GM19463 (cell line): ENCODE data around the gene SDC1.
A peak's percentile ranks its signal among the peaks of the same experiment; 100 is the strongest.

Experiments
- ATAC-seq: cut with Tn5 transposase; IDR thresholded peaks from one replicate; pipeline ENCODE4 v1.9.1; 2021; ENCODE audit warnings: mild to moderate bottlenecking, moderate library complexity; ENCODE audit not compliant: unreplicated experiment

The SDC1 gene

GRCh38 chr2:20215183-20216040 is 9.5 kb downstream of the SDC1 start:
- ATAC-seq: no peak

DNA sequence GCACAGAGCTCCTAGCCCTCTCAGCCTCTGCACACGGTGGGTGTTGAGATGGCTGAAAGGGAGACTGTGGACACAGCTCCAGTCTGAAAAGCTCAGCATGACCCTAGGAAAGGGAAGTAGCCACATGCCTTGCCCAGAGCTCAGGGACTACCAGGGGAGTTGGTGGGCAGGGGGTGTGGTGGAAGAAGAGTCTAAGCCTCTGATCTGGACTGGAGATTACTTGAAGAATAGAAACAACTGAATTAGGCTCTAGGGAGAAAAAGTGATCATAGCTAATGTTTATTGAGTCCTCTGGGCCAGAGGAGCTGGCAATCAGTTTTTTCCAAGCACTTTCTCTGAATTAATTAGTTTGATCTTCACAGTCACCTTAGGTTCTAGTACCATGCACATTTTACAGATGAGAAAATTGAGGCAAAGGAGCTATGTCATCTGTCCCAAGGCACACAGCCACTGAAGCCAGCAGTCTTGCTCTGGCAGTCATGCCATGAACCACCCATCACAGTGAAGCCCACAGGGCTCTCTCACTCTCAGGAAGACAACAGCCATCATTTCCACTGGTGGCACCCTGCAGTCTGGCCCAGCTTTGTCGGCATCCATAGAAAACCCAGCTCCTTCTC is 10.3 kb downstream of the SDC1 start:
- no peak for ATAC-seq

DNA sequence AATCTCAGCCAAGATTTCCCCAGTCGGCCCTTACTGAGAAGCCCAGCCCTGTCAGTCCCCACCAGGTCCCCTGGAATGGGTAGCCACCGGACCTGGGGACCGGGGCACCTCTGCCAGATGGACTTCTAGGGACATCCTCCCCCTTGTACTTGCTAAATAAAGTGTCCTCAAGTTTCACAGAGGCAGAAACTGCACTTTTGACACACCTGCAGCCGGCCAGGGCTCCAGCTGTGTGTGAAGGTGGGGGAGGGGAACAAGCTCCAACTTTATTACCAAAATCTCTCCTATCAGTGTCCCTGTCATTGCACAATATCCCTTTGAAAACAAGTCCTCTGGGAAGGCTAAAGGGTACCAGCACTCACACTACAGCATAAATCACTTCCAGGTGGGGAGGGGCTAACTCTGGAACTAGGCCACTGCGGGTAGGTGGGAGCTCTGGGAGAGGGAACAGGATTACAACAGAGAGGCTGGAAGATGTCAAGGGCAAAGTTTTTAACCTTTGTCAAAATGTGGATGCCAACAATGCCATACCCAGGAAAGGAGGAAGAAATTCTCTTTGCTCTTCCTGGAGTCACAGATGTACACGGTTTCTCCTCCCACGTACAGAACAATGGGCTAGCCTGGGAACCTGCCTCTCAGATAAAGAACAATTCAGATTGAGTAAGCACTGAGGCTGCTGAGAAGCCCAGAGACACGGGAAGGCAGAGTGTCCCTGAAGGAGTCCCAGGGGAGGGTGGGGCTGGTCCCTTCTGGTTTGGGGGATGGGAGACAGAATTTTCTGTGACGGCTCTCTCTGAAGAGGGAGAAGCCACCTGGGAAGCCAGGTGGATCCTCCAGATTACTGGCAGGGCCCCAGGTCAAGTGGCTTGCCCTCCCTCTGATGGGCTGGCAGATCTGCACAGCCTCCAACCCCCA is 11.0 kb downstream of the SDC1 start:
- ATAC-seq: peak; percentile 47

DNA sequence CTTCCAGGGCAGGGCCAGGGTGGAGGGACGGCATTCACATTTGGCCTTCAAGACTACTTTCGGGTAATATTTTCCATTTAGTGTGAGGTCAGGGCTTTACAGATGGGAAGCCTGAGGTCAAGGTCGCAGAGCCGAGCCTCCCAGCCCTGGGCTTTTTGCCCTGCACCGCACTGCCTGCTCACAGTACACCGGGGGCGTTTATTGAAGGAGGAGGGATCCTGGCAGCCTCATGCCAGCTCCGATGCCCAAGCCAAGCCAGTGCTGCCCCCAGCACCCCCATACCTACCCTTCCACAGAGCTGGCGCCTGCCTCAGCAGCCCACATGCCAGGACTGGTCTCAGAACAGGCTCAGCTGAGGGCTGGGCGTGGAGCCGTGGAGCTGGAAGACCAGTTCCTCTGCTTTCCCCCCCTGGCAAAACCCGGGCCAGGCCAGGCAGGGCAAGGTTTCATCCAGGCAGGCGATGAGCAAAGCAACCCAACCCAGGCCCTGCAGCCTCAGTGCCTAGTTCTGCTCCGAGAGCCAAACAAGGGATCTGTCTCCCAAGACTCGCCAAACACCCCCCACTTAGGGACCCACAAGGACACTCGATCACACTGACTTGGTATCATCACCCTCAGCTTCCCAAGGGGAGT is 11.9 kb downstream of the SDC1 start:
- ATAC-seq: no peak

DNA sequence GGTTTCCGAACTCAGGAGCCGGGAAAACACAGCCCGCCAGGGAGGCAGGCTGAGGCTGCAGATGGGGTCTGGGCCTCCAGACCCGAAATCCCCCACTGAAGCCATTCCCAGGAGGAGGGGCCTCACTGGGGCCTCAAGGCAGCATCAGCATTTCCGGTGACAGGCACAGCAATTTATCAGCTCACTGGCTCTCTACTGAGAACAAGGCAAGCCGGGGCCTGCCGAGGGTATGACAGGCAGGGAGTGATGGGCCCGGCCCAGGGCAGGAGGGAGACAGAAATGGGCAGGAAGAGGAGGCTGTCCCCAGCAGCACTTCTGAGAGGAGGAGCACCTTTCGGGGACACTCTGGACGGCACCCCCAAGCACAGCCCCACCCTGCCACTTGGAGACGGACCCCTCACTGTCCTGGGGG is 12.5 kb downstream of the SDC1 start:
- no peak for ATAC-seq

DNA sequence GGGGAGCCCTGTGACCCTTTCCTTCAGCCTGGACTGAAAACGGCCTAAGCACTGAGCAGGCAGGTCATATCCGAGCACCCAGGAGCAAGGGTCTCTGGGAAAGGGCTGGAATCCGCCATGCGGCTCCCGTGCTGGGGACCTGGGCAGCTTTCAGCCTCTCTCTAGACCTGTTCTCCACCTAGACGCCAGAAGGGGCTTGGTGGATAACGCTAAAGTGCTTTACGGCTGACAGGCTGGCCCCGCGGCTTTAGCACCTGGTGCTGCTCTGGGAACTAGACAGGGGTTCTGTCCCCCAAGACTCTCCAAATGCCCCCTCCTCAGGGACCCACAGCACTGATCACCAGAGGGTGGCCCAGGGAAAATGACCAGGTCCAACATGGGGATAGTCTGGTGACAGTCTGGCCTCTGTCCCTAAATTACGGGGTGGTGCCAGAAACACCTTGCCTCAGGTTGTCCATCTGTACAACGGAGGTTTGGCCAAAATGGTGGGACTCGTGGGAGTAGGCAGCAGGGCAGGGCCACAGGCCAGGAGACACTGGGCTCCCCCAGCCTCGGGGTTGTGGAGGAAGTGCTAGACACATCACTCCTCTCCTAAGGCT is 13.0 kb downstream of the SDC1 start:
- ATAC-seq: no peak

- no peak for ATAC-seq
These were observed 13.5 kb downstream of the SDC1 start for GRCh38 chr2:20211420-20211819.

DNA sequence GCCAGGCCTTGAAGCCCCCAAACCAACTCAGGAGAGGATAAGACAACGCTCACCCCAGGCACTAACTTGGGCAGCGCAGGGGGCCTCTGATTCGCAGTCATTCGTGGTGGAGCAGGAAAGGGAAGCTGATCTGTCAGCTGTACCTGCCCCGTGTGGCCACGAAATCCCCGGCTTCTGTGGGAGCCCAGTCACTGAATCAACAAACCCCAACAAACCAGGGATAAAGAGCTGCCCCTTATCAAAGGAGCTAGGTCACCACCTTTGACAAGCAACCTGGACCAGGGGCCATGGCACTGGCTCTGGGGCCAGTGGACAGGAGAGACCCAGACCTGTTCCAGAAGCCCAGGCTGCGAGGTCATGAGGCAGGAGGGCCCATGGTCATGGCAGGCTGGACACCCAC is 14.5 kb downstream of the SDC1 start:
- ATAC-seq: no peak

- ATAC-seq: no peak
These were observed 15.4 kb downstream of the SDC1 start for GRCh38 chr2:20209373-20210109.

DNA sequence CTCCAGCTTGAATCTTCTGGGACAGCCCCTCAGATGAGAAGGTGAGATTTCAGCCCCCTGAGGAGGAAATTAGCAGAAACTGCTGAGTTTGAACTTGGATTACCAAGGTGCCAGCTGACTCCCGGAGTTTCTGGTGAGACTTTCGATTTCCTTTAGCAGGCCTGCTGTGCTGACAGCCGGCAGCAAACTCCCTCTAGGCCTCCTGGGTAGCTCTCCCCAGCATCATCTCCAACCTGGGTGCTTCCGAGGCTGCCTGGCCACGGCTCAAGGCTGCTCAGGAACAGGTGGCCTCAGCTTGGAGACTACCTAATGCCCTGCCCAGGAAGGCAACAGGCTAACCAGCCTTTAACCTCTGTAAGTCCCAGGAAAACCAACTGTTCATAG is 16.5 kb downstream of the SDC1 start:
- peak; percentile 37 for ATAC-seq

DNA sequence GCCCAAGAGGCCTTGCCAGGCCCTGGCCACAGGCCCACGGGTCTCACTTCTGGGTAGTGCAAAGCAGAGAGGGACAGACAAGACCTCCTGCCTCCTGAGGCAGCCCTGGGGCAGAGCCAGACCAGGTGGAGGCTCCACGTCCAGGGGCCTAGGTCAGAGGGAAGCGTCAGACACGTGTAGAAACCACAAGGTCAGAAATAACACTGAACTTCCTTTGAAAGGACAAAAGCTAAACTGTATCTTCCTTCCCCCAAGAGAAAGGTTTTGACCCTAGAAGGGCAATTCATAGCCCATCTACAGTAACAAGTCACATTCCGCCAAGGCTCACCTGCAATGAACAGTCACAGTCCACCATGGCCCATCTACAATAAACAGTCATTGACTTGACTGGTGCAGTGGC is 17.9 kb downstream of the SDC1 start:
- no peak for ATAC-seq

GRCh38 chr2:20205915-20206524 is 18.9 kb downstream of the SDC1 start:
- no peak for ATAC-seq

DNA sequence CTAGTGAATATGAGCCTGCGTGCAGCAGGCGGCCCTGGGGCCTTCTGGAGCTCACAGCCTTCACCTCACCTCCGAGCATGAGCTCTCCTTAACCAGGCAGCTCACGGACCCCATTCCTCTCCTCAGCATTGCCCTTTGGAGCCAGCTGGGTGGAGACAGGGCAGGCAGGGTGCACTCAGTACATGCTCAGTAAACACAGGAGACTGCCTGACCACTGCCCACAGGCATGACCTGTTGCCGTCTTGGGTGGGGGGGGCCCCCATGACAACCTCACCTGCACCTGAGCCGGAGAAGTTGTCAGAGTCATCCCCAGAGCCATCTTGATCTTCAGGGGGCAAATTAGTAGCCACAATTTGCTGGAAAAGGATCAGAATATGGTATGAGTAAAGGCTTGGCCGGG is 19.9 kb downstream of the SDC1 start:
- ATAC-seq: no peak

DNA sequence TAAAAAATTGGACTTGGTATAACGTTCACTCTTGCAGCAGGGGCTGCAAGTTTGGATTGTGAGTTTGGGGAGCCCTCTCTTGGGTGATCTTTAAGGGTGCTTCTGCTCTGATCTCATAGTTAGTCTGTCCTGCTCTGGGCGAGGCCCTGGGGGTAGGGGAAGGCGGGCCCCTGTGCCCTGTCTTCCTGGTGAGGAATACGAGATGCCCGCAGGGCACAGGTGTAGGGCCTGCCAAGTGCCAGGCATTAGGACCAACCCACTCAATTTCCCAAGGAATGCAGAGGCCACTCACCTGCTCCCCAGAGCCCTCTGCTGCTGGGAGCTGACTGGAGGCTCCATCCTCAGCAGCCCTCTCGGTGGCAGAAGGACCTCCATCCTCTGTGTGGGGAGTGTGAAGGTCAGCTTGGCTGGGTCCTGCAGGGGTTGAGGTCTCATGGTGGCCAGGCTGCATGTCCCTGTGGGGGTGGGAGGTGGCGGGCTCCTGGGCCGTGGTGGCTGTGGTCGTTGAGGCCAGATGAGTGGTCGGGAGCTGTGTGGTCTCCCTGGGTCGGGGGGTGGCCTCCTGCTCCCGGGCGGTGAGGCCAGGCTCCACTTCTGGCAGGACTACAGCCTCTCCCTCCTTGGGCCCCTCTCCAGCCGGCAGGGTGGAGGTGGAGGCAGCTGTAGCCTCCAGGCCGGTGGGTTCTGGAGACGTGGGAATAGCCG is 21.3 kb downstream of the SDC1 start:
- ATAC-seq: no peak

DNA sequence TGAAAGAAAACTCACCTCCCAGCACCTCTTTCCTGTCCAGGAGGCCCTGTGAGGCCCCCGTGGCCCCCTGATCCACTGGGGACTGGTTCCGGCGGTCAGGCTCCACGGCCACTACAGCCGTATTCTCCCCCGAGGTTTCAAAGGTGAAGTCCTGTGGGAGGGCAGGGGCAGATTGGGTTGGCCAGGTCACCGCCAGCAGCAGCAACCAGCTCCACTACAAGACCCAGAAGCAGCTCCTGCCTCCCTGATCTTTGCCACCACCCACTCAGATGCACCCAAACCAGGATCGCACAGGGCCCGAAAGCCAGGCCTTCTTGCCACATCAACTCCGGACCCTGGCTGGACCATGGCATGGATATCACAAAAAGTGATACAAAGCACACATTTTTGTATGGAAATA is 21.9 kb downstream of the SDC1 start:
- ATAC-seq: no peak

- ATAC-seq: no peak
These were observed 23.3 kb downstream of the SDC1 start for GRCh38 chr2:20201671-20202070.

DNA sequence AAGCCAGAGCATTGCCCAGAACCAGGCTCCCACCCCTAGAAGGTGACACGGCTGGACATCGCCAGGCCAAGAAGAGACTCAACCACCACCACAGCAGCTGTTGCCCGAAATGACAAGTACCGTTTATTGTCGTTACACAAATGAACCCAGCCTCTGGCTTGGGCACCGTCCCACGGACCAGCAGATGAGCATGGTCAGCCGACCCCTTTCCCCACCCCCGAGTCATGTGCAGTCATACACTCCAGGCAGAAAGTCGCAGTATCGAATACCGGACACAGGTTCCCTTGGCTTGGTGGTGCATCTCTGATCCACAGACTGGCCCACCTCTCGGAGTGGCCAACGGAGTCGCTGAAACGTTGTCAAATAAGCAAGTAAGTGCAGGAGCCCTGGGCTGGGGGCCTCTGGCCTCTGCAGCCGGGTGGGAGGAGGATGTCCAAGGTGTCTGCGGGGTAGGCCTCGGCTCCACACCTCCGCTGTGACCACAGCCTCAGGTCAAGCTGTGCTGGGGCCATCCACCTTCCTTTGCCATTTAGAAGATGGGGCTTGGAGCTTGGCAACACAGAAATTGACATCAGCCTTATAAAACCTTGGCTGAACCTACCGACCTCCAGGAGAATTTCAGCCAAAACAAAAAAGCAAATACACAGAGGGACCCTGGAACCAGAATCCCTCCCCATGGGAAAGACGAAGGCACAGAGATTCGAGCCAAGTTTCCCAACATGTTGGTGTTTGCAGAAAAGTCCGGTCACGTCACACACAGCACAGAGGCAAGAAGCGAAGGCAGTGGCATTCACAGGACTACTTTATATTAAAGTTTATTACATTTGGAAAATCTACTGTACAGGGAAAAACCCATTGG is 24.0 kb downstream of the SDC1 start:
- ATAC-seq: no peak

DNA sequence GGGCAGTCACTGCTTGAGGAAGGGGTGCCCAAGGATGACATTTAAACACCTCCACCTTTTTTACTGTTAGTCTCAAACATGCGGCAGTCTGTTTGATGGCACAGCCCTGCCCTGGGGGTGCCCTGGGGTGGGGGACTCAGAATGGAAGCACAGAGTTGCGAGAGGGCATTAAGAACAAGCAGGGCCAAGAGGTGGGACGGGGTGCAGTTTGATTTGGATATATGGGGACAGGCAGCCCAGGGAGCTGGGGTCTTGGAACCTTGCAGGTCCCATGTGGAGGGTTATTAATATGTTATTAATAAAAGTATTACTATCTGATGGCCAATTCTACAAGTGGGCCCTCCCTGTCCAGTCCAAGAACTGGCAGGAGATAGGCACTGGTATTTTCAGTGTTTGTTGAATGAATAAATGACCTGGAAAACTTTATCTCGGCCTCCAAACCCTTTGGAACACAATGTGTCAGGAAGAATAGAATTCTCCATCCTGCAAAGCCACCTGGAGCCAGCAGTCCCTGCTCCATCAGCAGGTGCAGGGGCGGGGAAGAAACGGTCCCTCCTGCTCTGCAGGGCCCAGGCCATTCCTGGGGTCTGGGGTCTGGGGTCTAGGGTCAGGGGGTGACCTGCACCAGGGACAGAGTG is 25.2 kb downstream of the SDC1 start:
- no peak for ATAC-seq
